Caco-2 (cell line): ENCODE results near the gene KSR2. TPM values are rescaled to one million over a fixed set of nuclear protein-coding genes. Genes with fewer than 3 reads are reported as not detected.

Experiments
- BruUV-seq: library from RNA; stranded (reverse); fragments of 400-500 nt; replicated peaks from 2 replicates; lab custom pipeline; 2021; lab: Mats Ljungman, UMichigan
- CTCF ChIA-PET: fragments of 300-600 bp; sonication (Branson Sonifier 250); formaldehyde crosslinking; loops from one replicate; lab custom pipeline; 2022; ENCODE audit warnings: antibody characterized with exemption; lab: Charles Lee
- POLR2A ChIA-PET: fragments of 300-600 bp; sonication (Branson Sonifier 250); formaldehyde crosslinking; loops from one replicate; lab custom pipeline; 2022; ENCODE audit warnings: antibody characterized with exemption; lab: Charles Lee
- DNase-seq, 2 experiments: peaks; one replicate each; pipeline versions ENCODE4 v3.0.0 to v3.0.0-alpha.2; 2020 to 2022
- H3K27me3 ChIP-seq: replicated peaks from 2 replicates; pipeline ENCODE4 v1.6.0; 2011; ENCODE audit warnings: low read length; ENCODE audit not compliant: control insufficient read depth, insufficient read depth
- H3K36me3 ChIP-seq: 2 replicates; pipeline ENCODE4 v1.5.1; 2011; ENCODE audit warnings: low read length; ENCODE audit not compliant: control insufficient read depth, insufficient read depth
- H3K4me1 ChIP-seq: fragments of 250-450 bp; sonication (Bioruptor Pico); 2 replicates; pipeline ENCODE4 v1.5.1; 2020; ENCODE audit warnings: mild to moderate bottlenecking
- H3K4me3 ChIP-seq: 2 replicates; pipeline ENCODE4 v1.5.1; 2011; ENCODE audit warnings: low read depth, mild to moderate bottlenecking, control low read depth, low read length
- H3K9me3 ChIP-seq: fragments of 250-450 bp; sonication (Bioruptor Pico); 2 replicates; pipeline ENCODE4 v1.5.1; 2020; ENCODE audit warnings: mild to moderate bottlenecking, moderate library complexity
- H3K27ac Mint-ChIP-seq: one replicate; pipeline ENCODE4 v1.8.0; 2022; ENCODE audit warnings: mixed read lengths; ENCODE audit not compliant: unreplicated experiment
- H3K27me3 Mint-ChIP-seq: one replicate; pipeline ENCODE4 v1.8.0; 2022; ENCODE audit warnings: mixed read lengths; ENCODE audit not compliant: insufficient read depth, unreplicated experiment
- H3K36me3 Mint-ChIP-seq: one replicate; pipeline ENCODE4 v1.8.0; 2022; ENCODE audit warnings: mild to moderate bottlenecking, mixed read lengths; ENCODE audit not compliant: insufficient read depth, unreplicated experiment
- H3K4me1 Mint-ChIP-seq: one replicate; pipeline ENCODE4 v1.8.0; 2022; ENCODE audit warnings: low read depth, mixed read lengths; ENCODE audit not compliant: unreplicated experiment
- H3K4me3 Mint-ChIP-seq: one replicate; pipeline ENCODE4 v1.8.0; 2022; ENCODE audit warnings: mild to moderate bottlenecking, moderate library complexity, mixed read lengths; ENCODE audit not compliant: unreplicated experiment
- H3K9me3 Mint-ChIP-seq: one replicate; pipeline ENCODE4 v1.8.0; 2022; ENCODE audit warnings: mixed read lengths; ENCODE audit not compliant: unreplicated experiment
- intact Hi-C: fragments of 100-400 bp; cut with micrococcal nuclease; formaldehyde crosslinking; loops from one replicate; pipeline ENCODE4 v1.10.0; 2022; ENCODE audit not compliant: unreplicated experiment
- total RNA-seq: library from RNA; stranded (reverse); gene quantifications from 2 replicates; pipeline ENCODE4 v1.2.3, GENCODE V29; 2022
- TF ChIP-seq, protein P1 (sequence below), 2 experiments: fragments of 200-600 bp in 1 of 2; IDR thresholded peaks; 1 replicate in 1 of 2; 2 replicates in 1 of 2; pipeline versions ENCODE4 v1.5.1 to v1.8.0; 2011 to 2022; ENCODE audit warnings: antibody characterized with exemption in 1 of 2, control low read depth in 1 of 2, inconsistent platforms in 1 of 2, low read depth in 1 of 2, low read length in 1 of 2, mild to moderate bottlenecking in 1 of 2, moderate library complexity in 1 of 2; ENCODE audit not compliant: insufficient read depth in 1 of 2, severe bottlenecking in 1 of 2, unreplicated experiment in 1 of 2

KSR2 gene
- total RNA-seq, 1 experiment from 2014 or later: 0.66 TPM

DNA sequence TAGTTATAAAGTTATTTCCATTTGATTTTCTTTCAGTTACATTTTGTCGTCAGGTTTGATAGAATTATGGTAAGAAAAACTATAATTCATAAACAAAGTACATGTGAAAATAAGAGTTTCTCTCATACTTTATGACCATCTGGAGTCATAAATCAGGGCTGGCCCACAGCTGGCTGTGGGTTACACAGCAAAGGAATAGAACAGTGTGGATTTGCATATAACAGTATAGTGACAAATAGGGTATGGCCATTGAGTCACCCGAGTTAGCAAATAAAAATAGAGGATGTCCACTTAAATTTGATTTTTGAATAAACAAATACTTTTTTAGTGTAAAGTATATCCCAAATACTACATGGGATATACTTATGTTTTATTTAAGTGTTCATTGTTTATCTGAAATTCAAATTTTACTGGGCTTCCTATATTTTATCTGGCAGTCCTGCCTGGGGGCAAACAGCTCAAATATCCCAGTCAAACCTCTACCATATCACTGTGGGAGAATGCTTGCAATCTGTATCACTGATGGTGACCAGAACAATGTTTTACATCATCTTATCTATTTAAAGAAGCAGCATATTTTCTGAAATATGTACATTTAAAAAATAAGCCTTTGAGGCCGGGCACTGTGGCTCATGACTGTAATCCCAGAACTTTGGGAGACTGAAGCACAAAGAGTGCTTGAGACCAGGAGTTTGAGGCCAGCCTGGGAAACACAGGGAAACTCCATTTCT, 65.5 kb downstream of the KSR2 start:
- ChIA-PET POLR2A (no interaction called here), CTCF (no interaction called here)
- intact Hi-C loops: no loop called here
- Histone ChIP-seq H3K4me1 (no peaks in the 10 kb centered on the region), H3K9me3 (no peaks in the 10 kb centered on the region), H3K27me3 (no peaks in the 10 kb centered on the region), H3K36me3 (no peaks in the 10 kb centered on the region), H3K4me3 (no peak overlapping the region)
- TF ChIP-seq, protein P1, sequence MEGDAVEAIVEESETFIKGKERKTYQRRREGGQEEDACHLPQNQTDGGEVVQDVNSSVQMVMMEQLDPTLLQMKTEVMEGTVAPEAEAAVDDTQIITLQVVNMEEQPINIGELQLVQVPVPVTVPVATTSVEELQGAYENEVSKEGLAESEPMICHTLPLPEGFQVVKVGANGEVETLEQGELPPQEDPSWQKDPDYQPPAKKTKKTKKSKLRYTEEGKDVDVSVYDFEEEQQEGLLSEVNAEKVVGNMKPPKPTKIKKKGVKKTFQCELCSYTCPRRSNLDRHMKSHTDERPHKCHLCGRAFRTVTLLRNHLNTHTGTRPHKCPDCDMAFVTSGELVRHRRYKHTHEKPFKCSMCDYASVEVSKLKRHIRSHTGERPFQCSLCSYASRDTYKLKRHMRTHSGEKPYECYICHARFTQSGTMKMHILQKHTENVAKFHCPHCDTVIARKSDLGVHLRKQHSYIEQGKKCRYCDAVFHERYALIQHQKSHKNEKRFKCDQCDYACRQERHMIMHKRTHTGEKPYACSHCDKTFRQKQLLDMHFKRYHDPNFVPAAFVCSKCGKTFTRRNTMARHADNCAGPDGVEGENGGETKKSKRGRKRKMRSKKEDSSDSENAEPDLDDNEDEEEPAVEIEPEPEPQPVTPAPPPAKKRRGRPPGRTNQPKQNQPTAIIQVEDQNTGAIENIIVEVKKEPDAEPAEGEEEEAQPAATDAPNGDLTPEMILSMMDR (IDR thresholded peaks at IDR 0.05; ENCODE audit: insufficient read depth in 1 of 2, low read depth in 1 of 2, low read length in 1 of 2, severe bottlenecking in 1 of 2, unreplicated experiment in 1 of 2): no peak
- Mint-ChIP-seq H3K27me3 (no peaks in the 10 kb centered on the region), H3K4me3 (no peak overlapping the region), H3K27ac (no peak overlapping the region), H3K9me3 (no peaks in the 10 kb centered on the region), H3K4me1 (no peaks in the 10 kb centered on the region), H3K36me3 (no peaks in the 10 kb centered on the region)
- no TSS peak for BruUV-seq
- DNase-seq: no peak

- no peaks in the 10 kb centered on the region for H3K27me3 Mint-ChIP-seq
- BruUV-seq: no TSS peak
- no peaks in the 10 kb centered on the region for H3K36me3 ChIP-seq
- no peak overlapping the region for H3K27ac Mint-ChIP-seq
- no peaks in the 10 kb centered on the region for H3K36me3 Mint-ChIP-seq
- H3K4me3 ChIP-seq: no peak overlapping the region
- TF ChIP-seq, protein P1 (IDR thresholded peaks at IDR 0.05; ENCODE audit: insufficient read depth in 1 of 2, low read depth in 1 of 2, low read length in 1 of 2, severe bottlenecking in 1 of 2, unreplicated experiment in 1 of 2): no peak
- ChIA-PET POLR2A (no interaction called here), CTCF (no interaction called here)
- no peaks in the 10 kb centered on the region for H3K9me3 Mint-ChIP-seq
- no peaks in the 10 kb centered on the region for H3K4me1 Mint-ChIP-seq
- H3K4me1 ChIP-seq: no peaks in the 10 kb centered on the region
- intact Hi-C loops: no loop called here
- no peaks in the 10 kb centered on the region for H3K9me3 ChIP-seq
- no peaks in the 10 kb centered on the region for H3K27me3 ChIP-seq
- no peak overlapping the region for H3K4me3 Mint-ChIP-seq
- DNase-seq: no peak
Measured at GRCh38 chr12:117901631-117902030, 67.2 kb downstream of the KSR2 start.

DNA sequence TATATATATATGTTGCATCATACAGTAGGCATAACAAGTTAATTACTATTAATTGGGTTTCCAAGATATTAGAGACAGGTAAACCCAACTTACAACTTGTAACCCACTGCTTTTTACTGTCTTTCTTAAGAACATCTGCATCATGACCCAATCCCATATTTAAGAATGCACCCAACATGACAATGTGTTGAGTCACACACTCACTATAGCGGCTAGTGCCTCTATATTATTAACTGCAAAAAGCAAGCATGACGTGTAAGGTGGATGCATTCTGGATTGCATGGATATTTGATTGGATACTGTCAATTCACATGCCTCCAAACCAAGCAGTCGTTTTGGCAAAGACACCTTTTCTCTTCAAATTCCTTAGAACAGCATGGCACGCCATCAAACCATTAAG, 68.2 kb downstream of the KSR2 start:
- Mint-ChIP-seq H3K36me3 (no peaks in the 10 kb centered on the region), H3K27me3 (no peaks in the 10 kb centered on the region), H3K4me3 (no peak overlapping the region), H3K9me3 (no peaks in the 10 kb centered on the region), H3K27ac (no peak overlapping the region), H3K4me1 (no peaks in the 10 kb centered on the region)
- DNase-seq: no peak
- TF ChIP-seq, protein P1 (IDR thresholded peaks at IDR 0.05; ENCODE audit: insufficient read depth in 1 of 2, low read depth in 1 of 2, low read length in 1 of 2, severe bottlenecking in 1 of 2, unreplicated experiment in 1 of 2): no peak
- POLR2A ChIA-PET: no interaction called here
- Histone ChIP-seq H3K27me3 (no peaks in the 10 kb centered on the region), H3K36me3 (no peaks in the 10 kb centered on the region), H3K4me3 (no peak overlapping the region), H3K9me3 (no peaks in the 10 kb centered on the region), H3K4me1 (no peaks in the 10 kb centered on the region)
- intact Hi-C loops: no loop called here
- CTCF ChIA-PET: no interaction called here
- BruUV-seq: no TSS peak
